K562 (cell line): ENCODE measurements around the gene PCED1B.

Experiments
- BCL6 ChIP-seq: fragments of 250-450 bp; sonication (Bioruptor Pico); IDR thresholded peaks from 2 replicates; pipeline ENCODE4 v1.4.0; 2020
- CHD2 ChIP-seq: IDR thresholded peaks from 2 replicates; pipeline ENCODE4 v1.6.1; 2011; ENCODE audit warnings: low read depth, low read length
- LARP7 ChIP-seq: fragments of 450-650 bp; IDR thresholded peaks from 2 replicates; pipeline ENCODE4 v1.6.1; 2016
- POU5F1 ChIP-seq: fragments of 150-350 bp; IDR thresholded peaks from 2 replicates; pipeline ENCODE4 v1.6.1; 2014; ENCODE audit warnings: borderline replicate concordance, low read length, low read depth, mild to moderate bottlenecking; ENCODE audit not compliant: partially characterized antibody
- ZNF263 ChIP-seq: sonication (generic); formaldehyde crosslinking; IDR thresholded peaks from 2 replicates; pipeline ENCODE4 v1.8.0; 2022; ENCODE audit warnings: mild to moderate bottlenecking, missing genetic modification reagents, borderline replicate concordance
- ZNF274 ChIP-seq: IDR thresholded peaks from 2 replicates; pipeline ENCODE4 v1.6.1; 2011; ENCODE audit warnings: low read depth, mild to moderate bottlenecking, low read length, moderate library complexity, borderline replicate concordance
- TF ChIP-seq, protein P1 (sequence below): fragments of 450-650 bp; IDR thresholded peaks from 2 replicates; pipeline ENCODE4 v1.6.1; 2016; ENCODE audit warnings: antibody characterized with exemption
- TF ChIP-seq, protein P2 (sequence below), 3 experiments: IDR thresholded peaks in 2 of 3; conservative IDR thresholded peaks in 1 of 3; 2 replicates each; pipeline ENCODE4 v1.5.1; 2011 to 2012; ENCODE audit warnings: low read length in 3 of 3, mild to moderate bottlenecking in 3 of 3, control low read depth in 2 of 3, improper control_type of control experiment in 1 of 3, inconsistent platforms in 1 of 3, low read depth in 1 of 3, mixed read lengths in 1 of 3, moderate library complexity in 1 of 3; ENCODE audit not compliant: insufficient read depth in 2 of 3
- TF ChIP-seq, protein P3 (sequence below): fragments of 250-450 bp; sonication (Bioruptor Pico); IDR thresholded peaks from 2 replicates; pipeline ENCODE4 v1.5.0; 2021

- TF ChIP-seq, protein P1, sequence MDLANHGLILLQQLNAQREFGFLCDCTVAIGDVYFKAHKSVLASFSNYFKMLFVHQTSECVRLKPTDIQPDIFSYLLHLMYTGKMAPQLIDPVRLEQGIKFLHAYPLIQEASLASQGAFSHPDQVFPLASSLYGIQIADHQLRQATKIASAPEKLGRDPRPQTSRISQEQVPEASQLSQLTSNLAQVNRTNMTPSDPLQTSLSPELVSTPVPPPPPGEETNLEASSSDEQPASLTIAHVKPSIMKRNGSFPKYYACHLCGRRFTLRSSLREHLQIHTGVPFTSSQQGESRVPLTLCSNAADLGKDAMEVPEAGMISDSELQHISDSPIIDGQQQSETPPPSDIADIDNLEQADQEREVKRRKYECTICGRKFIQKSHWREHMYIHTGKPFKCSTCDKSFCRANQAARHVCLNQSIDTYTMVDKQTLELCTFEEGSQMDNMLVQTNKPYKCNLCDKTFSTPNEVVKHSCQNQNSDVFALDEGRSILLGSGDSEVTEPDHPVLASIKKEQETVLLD, result no peak
- TF ChIP-seq ZNF274, result no peak
- no peak for TF ChIP-seq POU5F1
- TF ChIP-seq, protein P2, sequence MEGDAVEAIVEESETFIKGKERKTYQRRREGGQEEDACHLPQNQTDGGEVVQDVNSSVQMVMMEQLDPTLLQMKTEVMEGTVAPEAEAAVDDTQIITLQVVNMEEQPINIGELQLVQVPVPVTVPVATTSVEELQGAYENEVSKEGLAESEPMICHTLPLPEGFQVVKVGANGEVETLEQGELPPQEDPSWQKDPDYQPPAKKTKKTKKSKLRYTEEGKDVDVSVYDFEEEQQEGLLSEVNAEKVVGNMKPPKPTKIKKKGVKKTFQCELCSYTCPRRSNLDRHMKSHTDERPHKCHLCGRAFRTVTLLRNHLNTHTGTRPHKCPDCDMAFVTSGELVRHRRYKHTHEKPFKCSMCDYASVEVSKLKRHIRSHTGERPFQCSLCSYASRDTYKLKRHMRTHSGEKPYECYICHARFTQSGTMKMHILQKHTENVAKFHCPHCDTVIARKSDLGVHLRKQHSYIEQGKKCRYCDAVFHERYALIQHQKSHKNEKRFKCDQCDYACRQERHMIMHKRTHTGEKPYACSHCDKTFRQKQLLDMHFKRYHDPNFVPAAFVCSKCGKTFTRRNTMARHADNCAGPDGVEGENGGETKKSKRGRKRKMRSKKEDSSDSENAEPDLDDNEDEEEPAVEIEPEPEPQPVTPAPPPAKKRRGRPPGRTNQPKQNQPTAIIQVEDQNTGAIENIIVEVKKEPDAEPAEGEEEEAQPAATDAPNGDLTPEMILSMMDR (IDR thresholded peaks at IDR 0.05 in 2 of 3, conservative IDR thresholded peaks at IDR 0.05 in 1 of 3; ENCODE audit: insufficient read depth in 2 of 3, low read depth in 1 of 3, low read length in 3 of 3), result no peak
- TF ChIP-seq, protein P3, sequence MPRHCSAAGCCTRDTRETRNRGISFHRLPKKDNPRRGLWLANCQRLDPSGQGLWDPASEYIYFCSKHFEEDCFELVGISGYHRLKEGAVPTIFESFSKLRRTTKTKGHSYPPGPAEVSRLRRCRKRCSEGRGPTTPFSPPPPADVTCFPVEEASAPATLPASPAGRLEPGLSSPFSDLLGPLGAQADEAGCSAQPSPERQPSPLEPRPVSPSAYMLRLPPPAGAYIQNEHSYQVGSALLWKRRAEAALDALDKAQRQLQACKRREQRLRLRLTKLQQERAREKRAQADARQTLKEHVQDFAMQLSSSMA (CRISPR knock-in tag), result no peak
- TF ChIP-seq CHD2, result no peak
- TF ChIP-seq LARP7, result no peak
- no peak for TF ChIP-seq BCL6 (CRISPR knock-in tag)
- TF ChIP-seq ZNF263 (CRISPR knock-in tag), result no peak
These were observed 20.2 kb downstream of the PCED1B start for GRCh38 chr12:47099610-47100009.
